Sciatic nerve (tissue), 2 donors: ENCODE measurements around the gene DGKB. TPM values are rescaled to one million over a fixed set of nuclear protein-coding genes. Genes with fewer than 3 reads are reported as not detected.

Experiments
- ATAC-seq: fragments of 200-7000 bp; cut with Tn5 transposase; one replicate; pipeline ENCODE4 v1.9.1; 2020; ENCODE audit warnings: mild to moderate bottlenecking, moderate library complexity
- DNase-seq: peaks from one replicate; pipeline ENCODE4 v3.0.0-alpha.2; 2020; ENCODE audit warnings: low spot score
- intact Hi-C: fragments of 100-400 bp; cut with DNase I; formaldehyde crosslinking; loops from one replicate; pipeline ENCODE4 v1.14.2; 2022
- total RNA-seq: library from RNA; stranded (reverse); fragmentation: NEBNext Ultra II Directional; extraction: Animal tissue kit (Norgen Biotek cat#: 25700); gene quantifications from one replicate; pipeline ENCODE4 v1.2.1, GENCODE V29; 2021
- donor health status: DM: no; HTN: no; CAD: no.
- donor health status: DM: no; HTN: no; CAD: no.

The DGKB gene
- total RNA-seq, 1 donor from 2014 or later = 3.6 TPM

DNA sequence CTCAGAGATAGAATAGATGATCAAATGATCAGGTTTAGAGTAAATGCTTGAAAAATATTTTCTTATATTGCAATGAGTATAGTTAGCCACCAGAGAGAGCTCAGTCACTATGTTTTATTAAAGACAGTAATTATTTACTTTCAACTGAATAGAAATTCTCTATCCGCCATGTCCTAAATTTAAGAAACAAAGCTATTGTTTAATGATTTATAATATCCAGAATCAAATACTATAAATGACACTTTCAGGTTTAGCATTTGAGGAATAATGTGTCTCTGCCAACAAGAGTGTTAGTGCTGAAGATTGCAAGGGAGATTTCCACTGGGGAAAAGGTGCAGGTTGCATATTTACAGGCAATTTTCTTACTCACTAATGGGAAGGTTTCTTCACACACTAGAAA, 184.7 kb downstream of the DGKB start:
- peak; percentile 39 for ATAC-seq
- no peak for DNase-seq
- intact Hi-C loops = no loop called here

- ATAC-seq (no peak), DNase-seq (no peak)
- intact Hi-C loops = no loop called here
Observed at GRCh38 chr7:14717169-14717568, 185.4 kb downstream of the DGKB start.

- intact Hi-C loops = no loop called here
- no peak for DNase-seq
- no peak for ATAC-seq
Observed at GRCh38 chr7:14714161-14714728, 188.3 kb downstream of the DGKB start.

- intact Hi-C loops = no loop called here
- DNase-seq (no peak), ATAC-seq (no peak)
Observed at GRCh38 chr7:14698239-14698638, 204.3 kb downstream of the DGKB start.

DNA sequence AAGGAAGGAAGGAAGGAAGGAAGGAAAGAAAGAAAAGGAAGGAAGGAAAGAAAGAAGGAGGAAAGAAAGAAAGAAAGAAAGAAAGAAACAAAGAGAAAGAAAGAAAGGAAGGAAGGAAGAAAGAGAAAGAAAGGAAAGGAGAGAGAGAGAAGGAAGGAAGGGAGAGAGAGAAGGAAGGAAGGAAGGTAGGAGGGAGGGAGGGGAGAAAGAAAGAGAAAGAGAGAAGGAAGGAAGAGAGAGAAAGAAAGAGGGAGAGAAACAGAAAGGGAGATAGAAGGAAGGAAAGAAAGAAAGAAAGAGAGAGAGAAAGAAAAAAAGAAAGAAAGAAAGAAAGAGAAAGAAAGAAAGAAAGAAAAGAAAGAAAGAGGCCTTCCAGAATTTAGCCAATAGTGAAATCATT, 204.9 kb downstream of the DGKB start:
- DNase-seq (no peak), ATAC-seq (no peak)
- intact Hi-C loops = no loop called here

DNA sequence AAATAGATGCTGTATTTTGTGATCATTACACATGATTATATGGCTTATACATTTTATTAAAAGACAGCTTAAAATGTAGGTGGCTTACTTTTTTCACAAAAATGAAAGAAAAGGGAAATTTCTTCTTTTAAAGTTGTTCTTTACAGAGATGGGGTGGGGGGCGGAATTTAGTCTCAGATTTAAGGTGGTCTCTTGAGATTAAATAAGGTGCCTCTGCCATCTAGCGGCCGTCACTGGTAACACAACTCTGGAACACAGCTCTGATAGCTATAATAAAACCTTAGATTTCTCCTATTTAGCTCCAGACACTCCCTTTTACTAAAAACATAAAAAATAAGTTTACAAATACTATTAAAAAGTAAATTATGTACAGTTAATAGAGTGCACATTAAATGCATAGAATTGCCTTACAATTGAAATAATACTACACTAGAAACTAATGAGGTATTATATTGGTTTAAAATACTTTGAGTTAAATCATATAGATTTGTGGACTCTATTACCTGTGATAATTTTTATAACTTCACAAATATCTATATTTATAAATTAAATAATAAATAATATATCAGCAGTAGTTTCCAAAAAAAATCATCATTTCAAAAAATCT, 210.9 kb downstream of the DGKB start:
- DNase-seq = peak; percentile 73
- ATAC-seq = no peak

GRCh38 chr7:14691034-14691433, 211.5 kb downstream of the DGKB start:
- DNase-seq = no peak
- intact Hi-C loops = loop anchor here (2.0 kb wide), 1 partner anchor 1412 kb away; no protein-coding TSS in a partner anchor
- ATAC-seq = no peak

More for the DNA sequence above, 210.9 kb downstream of the DGKB start:
- intact Hi-C loops = loop anchor here (2.0 kb wide), 1 partner anchor 1413 kb away; no protein-coding TSS in a partner anchor

DNA sequence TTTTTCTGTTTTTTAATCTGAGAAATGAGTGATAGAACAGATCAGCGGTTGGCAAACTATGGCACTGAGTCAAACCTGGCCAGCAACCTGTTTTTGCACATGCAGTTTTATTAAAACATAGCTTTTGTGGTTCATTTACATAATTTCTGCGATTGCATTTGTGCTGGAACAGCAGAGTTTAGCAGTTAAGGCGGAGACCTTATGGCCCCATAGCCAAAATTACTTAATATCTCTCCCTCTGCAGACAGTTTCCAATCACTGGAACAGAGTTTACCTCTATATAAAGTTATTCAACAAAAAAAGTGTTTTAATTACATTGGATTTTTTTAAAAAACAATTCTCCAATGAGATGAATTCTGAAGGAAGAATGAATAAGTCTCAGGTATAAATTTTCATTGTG, 212.1 kb downstream of the DGKB start:
- ATAC-seq = no peak
- intact Hi-C loops = loop anchor here (2.0 kb wide), 1 partner anchor 1412 kb away; no protein-coding TSS in a partner anchor

DNA sequence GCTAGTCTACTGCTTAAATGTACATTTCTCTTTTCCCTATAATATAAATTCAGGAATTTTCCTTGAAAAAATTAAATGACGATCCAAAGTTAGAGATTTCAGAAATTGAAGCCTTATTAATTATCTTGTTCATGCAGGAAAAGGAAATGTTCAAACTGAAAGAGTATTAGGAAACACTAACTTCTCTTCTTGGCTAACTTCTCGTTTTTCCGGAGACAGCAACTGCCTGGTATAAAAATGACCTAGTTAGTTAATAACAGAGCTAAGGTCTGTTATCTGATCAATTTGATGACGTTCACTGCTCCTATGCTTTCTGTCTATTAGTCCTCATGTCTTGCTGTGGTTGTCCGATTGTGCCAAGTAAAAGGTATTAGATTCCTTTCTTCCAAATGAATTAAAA, 212.5 kb downstream of the DGKB start:
- ATAC-seq = no peak
- DNase-seq = no peak
- intact Hi-C loops = loop anchor here (2.0 kb wide), 1 partner anchor 1411 kb away; no protein-coding TSS in a partner anchor

More for the DNA sequence above, 212.1 kb downstream of the DGKB start:
- no peak for DNase-seq

- intact Hi-C loops = no loop called here
- no peak for DNase-seq
- ATAC-seq = no peak
Observed at GRCh38 chr7:14688208-14688607, 214.3 kb downstream of the DGKB start.

GRCh38 chr7:14687777-14688176, 214.8 kb downstream of the DGKB start:
- intact Hi-C loops = no loop called here
- ATAC-seq (no peak), DNase-seq (no peak)

DNA sequence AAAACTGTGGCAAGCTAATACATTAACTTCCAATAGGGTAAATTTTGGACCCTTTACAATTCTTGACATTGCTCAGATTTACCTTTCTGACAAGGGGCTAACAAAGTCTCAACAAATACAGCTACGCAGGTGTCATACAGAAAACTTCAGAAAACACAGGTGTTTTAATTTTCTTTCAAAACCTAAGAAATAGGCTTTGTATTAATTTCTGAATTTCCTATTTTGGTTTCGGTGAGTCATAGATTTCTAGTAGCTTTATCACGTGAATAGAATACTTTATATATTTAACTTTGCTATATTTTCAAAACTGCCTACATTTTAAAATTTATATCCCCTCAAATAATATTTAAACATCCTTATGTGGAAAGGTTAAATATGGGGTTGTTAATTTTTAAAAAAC, 215.3 kb downstream of the DGKB start:
- ATAC-seq = no peak
- no peak for DNase-seq
- intact Hi-C loops = no loop called here

DNA sequence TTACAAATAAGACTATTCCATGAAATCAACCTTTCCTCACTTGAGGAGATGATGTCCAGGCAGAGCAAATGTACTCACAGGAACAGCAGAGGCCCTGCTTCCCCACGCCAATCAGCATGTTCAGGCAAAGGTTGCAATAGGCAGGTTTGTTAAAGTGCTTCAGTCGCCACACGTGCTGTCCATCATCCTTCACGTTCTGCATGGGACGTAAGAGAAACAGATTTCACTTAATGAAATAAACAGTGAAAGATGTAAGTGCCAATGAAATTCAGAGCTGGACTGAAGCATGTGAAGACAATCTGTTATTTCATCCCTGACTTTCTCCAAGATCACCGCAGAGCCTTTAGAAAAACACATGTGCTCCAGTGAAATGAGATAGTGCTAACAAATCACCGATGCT, 217.4 kb downstream of the DGKB start:
- intact Hi-C loops = no loop called here
- ATAC-seq (no peak), DNase-seq (no peak)

GRCh38 chr7:14682910-14683465, 219.6 kb downstream of the DGKB start:
- intact Hi-C loops = no loop called here
- ATAC-seq = no peak
- DNase-seq = no peak

GRCh38 chr7:14676896-14677295, 225.7 kb downstream of the DGKB start:
- ATAC-seq (no peak), DNase-seq (no peak)
- intact Hi-C loops = no loop called here

DNA sequence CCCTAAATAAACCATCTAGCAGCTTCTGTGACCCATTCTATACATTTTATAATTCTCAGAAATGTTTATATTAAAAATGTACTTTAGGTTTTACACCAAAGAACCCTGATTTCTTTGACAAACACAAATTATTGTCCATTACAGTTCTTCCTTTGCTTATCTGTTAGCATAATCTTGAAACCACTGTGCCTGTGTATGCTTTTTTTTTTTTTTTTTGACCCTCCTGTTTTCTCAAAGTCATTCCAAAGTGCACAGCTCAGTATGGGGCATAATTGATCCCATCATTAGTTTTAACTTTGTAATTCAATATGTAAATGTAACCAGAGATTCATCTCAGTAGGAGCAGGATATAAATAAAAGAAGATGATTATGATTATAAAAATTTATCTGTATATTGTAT, 229.3 kb downstream of the DGKB start:
- intact Hi-C loops = no loop called here
- DNase-seq (no peak), ATAC-seq (no peak)

DNA sequence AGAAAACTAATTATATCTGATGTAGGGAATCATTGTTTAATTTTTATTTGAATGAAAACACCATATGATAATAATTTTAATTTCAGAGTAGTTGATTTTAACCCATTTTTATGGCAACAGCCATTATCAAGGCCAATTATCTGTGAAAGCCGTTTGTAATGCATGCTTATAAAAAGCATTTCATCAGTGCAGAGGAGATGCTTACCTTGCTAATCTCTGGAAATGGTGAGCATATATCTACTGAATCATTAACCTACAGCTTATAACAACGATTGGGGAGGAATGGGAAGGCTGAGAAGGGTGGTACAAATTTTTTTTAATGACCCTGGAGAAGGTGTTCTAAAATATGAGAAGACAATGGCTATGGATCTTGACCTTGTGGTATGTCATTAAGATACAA, 235.6 kb downstream of the DGKB start:
- intact Hi-C loops = no loop called here
- ATAC-seq (no peak), DNase-seq (no peak)

DNA sequence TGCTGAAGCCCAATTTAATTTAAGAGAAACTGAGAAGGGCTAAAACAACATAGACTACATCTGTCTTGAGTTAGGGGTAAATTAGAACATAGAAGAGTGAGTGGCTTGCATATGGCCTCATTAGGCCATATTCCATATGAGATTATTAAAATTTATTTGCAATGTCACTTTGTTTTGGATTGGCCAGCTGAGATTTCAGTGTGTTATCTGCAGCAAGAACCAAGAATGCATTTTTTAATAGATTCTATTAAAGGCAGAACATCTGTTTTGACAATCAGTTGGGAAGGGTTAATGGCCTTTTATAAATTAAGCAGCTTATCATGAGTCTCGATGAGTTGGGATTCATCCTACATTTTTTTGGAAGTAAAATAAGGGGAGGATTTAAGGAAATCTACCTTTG, 236.2 kb downstream of the DGKB start:
- intact Hi-C loops = no loop called here
- ATAC-seq (no peak), DNase-seq (no peak)

DNA sequence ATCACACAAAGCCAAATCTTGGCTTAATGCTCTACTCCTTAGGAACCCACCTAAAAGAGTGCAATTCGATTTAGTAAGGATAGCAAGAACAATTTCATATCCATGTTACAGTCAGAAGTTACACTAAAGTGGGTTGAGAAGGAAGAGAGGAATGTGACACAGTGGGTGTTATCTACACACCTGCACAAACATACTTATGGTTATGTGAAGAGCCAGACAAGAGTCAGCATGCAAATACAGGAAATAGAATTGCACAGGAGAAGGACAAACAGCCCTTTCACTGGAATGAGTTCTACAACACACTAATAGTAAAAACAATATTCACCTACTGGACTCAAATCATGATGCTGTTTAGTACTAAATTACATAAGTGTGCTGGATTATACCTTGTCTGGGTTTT, 262.8 kb downstream of the DGKB start:
- intact Hi-C loops = no loop called here
- DNase-seq (no peak), ATAC-seq (no peak)

- intact Hi-C loops = no loop called here
- ATAC-seq (no peak), DNase-seq (no peak)
Observed at GRCh38 chr7:14639329-14639728, 263.2 kb downstream of the DGKB start.

DNA sequence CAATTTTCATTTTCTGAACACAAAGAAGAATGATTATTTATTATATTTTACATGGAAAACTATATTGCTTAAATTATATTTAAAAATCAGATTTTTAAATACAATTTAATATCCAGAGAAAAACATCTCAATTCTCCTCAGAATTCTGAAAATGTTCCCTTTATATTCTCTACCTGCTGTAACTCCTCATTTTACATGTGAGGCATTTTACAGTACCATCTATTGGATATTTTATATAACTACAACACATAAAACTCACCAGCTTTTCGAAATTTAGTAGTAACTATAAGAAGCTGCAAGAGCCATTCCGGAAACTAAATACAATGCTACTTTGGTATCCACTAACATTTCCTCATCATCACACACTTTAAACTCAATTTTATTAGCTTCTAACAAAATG, 264.6 kb downstream of the DGKB start:
- intact Hi-C loops = no loop called here
- DNase-seq (no peak), ATAC-seq (no peak)
